ENCODE measurements around the gene LMOD1.

- TF ChIP-seq GATA2 (IDR thresholded peaks at IDR 0.05; ENCODE audit: low read depth, low read length) (no peak), GATA3 (IDR thresholded peaks at IDR 0.05; ENCODE audit: low read depth, low read length) (no peak)
These were observed 1.2 kb downstream of the LMOD1 start for GRCh38 chr1:201945157-201945556.
